AG04450 (cell line): ENCODE data around the gene NEU3. TPM values are rescaled to one million over a fixed set of nuclear protein-coding genes. Genes with fewer than 3 reads are reported as not detected.
"Not testable (repeated sequence)": the region's sequence is repeated elsewhere in the genome, so short reads cannot be mapped to it uniquely, and the experiment has no call there.

Experiments used
- CTCF ChIA-PET: fragments of 300-600, 350-600 bp; formaldehyde crosslinking; extraction: SDS; loops from one replicate; lab custom pipeline; 2022; ENCODE audit warnings: antibody characterized with exemption, inconsistent platforms; lab: Charles Lee
- POLR2A ChIA-PET: fragments of 350-600 bp; formaldehyde crosslinking; extraction: SDS; loops from one replicate; lab custom pipeline; 2021; ENCODE audit warnings: antibody characterized with exemption, inconsistent platforms; lab: Yijun Ruan, JAX
- DNase-seq: peaks from one replicate; pipeline ENCODE4 v3.0.0-alpha.2; 2011; ENCODE audit warnings: low read depth, low spot score
- H3K27ac ChIP-seq: one replicate; pipeline ENCODE4 v1.5.1; 2012; ENCODE audit warnings: low read depth, low read length, control low read depth
- H3K27me3 ChIP-seq: one replicate; pipeline ENCODE4 v1.6.0; 2012; ENCODE audit warnings: low read length; ENCODE audit not compliant: control insufficient read depth, insufficient read depth
- H3K4me3 ChIP-seq: 2 replicates; pipeline ENCODE4 v1.5.1; 2011; ENCODE audit warnings: mild to moderate bottlenecking, low read depth, low read length, control low read depth
- H3K9me3 ChIP-seq: 2 replicates; pipeline ENCODE4 v1.5.1; 2012; ENCODE audit warnings: low read length; ENCODE audit not compliant: control insufficient read depth, insufficient read depth
- CTCF ChIP-seq: IDR thresholded peaks from 2 replicates; pipeline ENCODE4 v1.5.1; 2011; ENCODE audit warnings: low read depth, low read length, control low read depth, inconsistent platforms
- polyA plus RNA-seq: library from polyadenylated mRNA; depleted of rRNA; stranded (reverse); fragments of >200 nt; gene quantifications from 2 replicates; pipeline ENCODE4 v1.2.3, GENCODE V29; 2011

Gene NEU3
- polyA plus RNA-seq, 1 experiment: 5.6 TPM

GRCh38 chr11:75035911-75036565 is 47.3 kb downstream of the NEU3 start:
- Histone ChIP-seq H3K9me3 (no peaks in the 10 kb centered on the region), H3K27me3 (no peaks in the 10 kb centered on the region), H3K4me3 (no peak overlapping the region), H3K27ac (peak overlapping the region; percentile 31)
- DNase-seq: no peak
- ChIA-PET CTCF (interaction anchor here (1.2 to 1.9 kb wide), 3 partner anchors 13 to 109 kb away, joined by 5 to 12 read pairs (median 6); no protein-coding TSS in a partner anchor), POLR2A (no interaction called here)
- TF ChIP-seq CTCF: no peak

- POLR2A ChIA-PET: no interaction called here
- DNase-seq: no peak
- CTCF ChIA-PET: no interaction called here
- Histone ChIP-seq H3K27ac (no peak overlapping the region), H3K4me3 (no peak overlapping the region), H3K27me3 (peaks cover 4% of the 10 kb centered on the region), H3K9me3 (no peaks in the 10 kb centered on the region)
- no peak for TF ChIP-seq CTCF
These were observed 51.5 kb downstream of the NEU3 start for GRCh38 chr11:75040167-75040770.

- no peak for DNase-seq
- H3K4me3 ChIP-seq: no peak overlapping the region
- peaks cover 4% of the 10 kb centered on the region for H3K27me3 ChIP-seq
- H3K9me3 ChIP-seq: no peaks in the 10 kb centered on the region
- H3K27ac ChIP-seq: no peak overlapping the region
- ChIA-PET CTCF (interaction anchor here (0.7 to 0.8 kb wide), 2 partner anchors 200 to 1067 kb away, joined by 3 to 5 read pairs; partner anchors contain the start of gene TPBGL), POLR2A (no interaction called here)
- no peak for TF ChIP-seq CTCF
These were observed 52.5 kb downstream of the NEU3 start for GRCh38 chr11:75041263-75041662.

- H3K4me3 ChIP-seq, H3K27ac ChIP-seq, DNase-seq, POLR2A ChIA-PET, H3K9me3 ChIP-seq, H3K27me3 ChIP-seq: not testable (repeated sequence)
- CTCF ChIA-PET: interaction anchor here (0.7 to 0.8 kb wide), 2 partner anchors 199 to 1066 kb away, joined by 3 to 5 read pairs; partner anchors contain the start of gene TPBGL
These were observed 53.1 kb downstream of the NEU3 start for GRCh38 chr11:75041821-75042220.

- H3K4me3 ChIP-seq, DNase-seq, H3K27ac ChIP-seq, CTCF ChIA-PET, H3K9me3 ChIP-seq, H3K27me3 ChIP-seq, POLR2A ChIA-PET: not testable (repeated sequence)
These were observed 55.8 kb downstream of the NEU3 start for GRCh38 chr11:75044381-75045170.

- DNase-seq, H3K27ac ChIP-seq, H3K27me3 ChIP-seq, H3K9me3 ChIP-seq, H3K4me3 ChIP-seq, POLR2A ChIA-PET: not testable (repeated sequence)
- CTCF ChIA-PET: interaction anchor here (1.4 kb wide), 1 partner anchor 15 kb away, joined by 11 read pairs; no protein-coding TSS in a partner anchor
These were observed 57.9 kb downstream of the NEU3 start for GRCh38 chr11:75046668-75047067.
